Femur (tissue), 1 donor: ENCODE data around the gene NHSL2.
"Not testable (repeated sequence)": the region's sequence is repeated elsewhere in the genome, so short reads cannot be mapped to it uniquely, and the experiment has no call there.

Experiments
- DNase-seq: peaks from one replicate; pipeline ENCODE4 v3.0.0-alpha.2; 2017

NHSL2 gene

DNA sequence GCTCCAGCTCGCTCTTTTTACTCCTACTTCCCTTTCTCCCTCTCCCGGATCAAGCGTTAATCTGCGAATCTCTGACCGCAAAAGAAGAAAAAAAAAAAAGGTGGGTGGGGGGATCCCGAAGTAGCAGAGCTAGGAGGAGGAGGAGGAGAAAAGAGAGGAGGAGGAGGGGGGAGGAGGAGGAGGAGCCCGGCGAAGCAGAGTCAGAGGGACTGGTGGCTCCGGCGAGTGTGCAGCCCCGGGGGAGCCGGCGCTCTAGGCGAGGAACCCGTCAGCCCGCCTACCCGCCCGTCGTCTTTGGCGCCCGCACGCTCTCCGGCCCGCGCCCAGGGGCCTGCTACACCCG is at the start of gene NHSL2:
Gene NHSL2 (plus strand): TSS at position 203 of the 343 bp plus-strand sequence.
- DNase-seq = peak; percentile 32

DNA sequence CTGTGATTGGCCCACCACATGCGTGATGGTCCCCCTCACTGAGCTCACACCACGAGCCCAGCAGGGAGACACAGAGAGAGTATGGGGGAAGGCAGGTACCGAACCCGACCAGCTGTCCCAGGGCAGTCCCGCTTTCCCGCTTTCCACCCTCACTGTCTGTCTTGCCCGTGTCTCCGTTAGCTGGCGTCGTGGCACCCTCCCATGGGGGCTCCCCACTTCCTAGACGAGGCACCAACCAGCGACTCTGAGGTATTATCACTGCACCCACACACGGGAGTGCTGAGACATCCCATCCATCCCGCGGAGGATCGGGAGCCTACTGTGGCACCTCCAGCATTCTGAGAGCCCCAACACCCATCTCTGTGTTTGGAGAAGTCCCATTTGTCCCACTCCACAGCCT is 43.0 kb upstream of the NHSL2 start:
- DNase-seq = no peak

- not testable (repeated sequence) for DNase-seq
These were observed 41.1 kb upstream of the NHSL2 start for GRCh38 chrX:71869566-71869965.

DNA sequence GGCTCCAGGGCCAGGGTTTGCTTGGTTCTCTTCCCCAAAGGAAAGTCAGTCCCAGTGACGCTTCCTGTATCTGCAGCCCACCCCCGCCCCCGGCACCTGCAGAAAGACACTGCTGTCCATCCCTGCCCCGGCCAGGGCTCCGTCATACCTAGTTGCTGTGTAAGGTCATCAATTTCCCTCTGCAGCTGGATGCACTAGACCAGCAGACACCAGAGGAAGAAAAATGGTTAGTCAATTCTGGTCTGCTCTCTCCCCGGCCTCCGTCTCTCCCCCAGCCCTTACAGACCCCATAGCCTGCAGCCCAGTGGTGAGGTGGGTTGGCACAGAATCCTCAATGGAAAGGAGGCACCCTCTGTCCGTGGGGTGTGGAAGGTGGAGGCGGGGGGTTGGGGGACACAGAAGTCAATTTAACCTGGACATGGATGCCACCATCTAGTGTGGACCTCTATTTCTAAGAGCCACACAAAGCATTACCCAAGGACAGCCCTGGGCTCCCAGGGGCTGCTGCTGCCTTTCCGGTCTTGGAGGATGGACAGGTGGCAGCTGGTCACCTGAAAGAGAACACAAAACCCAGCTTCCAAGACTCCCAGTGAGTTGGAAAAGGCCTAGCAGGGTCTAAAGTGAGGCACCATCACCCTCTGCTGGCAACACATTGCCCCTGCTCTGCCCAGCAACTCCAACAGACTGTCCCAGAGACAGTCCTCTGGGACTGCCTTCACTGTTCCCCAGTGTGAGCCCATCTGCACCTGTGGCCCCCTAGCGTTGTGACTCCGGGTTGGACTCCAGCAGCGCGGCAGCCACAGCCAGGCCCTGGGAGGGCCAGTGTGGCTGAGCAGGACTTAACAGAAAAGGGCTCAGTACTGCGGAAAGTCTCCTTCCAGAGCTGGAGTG is 40.2 kb upstream of the NHSL2 start:
- no peak for DNase-seq

DNA sequence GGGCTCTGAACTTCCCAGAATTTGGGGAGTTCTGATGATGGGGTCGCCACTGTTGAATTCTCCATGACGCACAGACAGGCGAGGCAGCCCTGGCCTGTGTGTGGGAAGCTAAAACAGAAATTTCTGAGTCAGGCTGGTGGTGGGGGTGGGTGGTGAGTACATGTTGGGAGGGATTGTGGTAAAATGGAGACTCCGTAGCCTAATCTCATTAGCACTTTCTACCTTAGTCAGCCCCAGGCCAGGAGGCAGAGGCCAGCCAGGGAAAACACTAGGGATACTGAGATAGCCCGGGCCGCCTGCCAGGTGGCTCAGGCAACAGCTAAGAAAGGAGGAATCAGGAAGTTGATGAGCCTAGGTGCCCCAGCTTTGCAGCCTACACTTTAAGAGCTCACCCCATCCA is 39.3 kb upstream of the NHSL2 start:
- no peak for DNase-seq

GRCh38 chrX:71872542-71873458 is 37.8 kb upstream of the NHSL2 start:
- DNase-seq = no peak

- DNase-seq = no peak
These were observed 37.2 kb upstream of the NHSL2 start for GRCh38 chrX:71873459-71873833.

GRCh38 chrX:71876841-71877240 is 33.8 kb upstream of the NHSL2 start:
- DNase-seq = not testable (repeated sequence)

DNA sequence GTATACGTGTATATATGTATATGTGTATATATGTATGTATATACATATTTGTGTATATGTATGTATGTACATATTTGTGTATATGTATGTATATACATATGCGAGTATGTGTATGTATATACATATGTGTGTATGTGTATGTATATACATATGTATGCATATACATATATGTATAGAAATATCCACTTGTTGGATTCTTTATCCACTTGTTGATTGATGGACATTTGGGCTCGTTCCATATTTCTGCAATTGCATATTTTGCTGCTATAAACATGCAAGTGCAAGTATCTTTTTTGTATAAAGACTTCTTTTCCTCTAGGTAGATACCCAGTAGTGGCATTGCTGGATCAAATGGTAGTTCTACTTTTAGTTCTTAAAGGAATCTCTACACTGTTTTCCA is 25.5 kb upstream of the NHSL2 start:
- DNase-seq = no peak

GRCh38 chrX:71895607-71896006 is 15.0 kb upstream of the NHSL2 start:
- no peak for DNase-seq

DNA sequence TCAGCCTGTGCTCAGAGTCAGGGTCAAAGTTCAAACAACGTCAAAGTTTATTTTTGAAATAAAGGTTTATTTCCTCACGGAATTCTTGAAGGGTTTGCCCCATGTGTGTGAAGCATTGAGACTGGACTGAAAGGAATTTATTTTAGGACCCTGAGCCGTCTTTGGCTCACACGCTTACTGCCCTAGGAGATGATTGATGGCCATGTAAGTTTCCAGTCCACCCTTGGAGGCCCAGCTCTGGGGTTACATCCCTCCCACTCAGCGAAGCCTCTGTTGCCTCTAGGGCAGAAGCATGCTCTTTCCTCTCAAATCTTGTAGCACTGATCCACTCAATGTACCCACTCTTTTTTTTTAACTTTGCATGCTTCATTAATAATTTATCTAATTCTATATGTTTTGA is 4.5 kb upstream of the NHSL2 start:
- DNase-seq = no peak

DNA sequence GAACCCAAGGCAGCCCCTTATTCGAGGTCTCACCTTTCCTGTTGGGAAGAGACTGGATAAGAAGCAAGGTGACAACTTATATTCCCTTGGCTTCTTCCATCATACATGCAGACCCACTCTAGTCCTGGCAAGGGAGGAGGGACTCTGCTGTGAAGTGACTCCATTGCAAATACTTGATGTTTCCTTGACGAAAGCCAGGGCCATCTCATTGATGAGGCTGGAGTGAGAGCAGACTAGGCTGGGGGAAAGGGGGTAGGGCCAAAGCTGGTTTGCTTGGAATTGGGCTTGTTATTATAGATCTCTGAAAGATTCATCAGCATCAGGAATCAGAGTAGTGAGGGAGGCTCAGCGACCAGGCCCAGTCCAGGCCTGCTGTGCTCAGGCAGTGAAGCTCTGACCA is 2.3 kb upstream of the NHSL2 start:
- DNase-seq = no peak

GRCh38 chrX:71909956-71910355 is 689 bp upstream of the NHSL2 start:
- no peak for DNase-seq

GRCh38 chrX:71910986-71911730 is 513 bp downstream of the NHSL2 start:
- DNase-seq = peak; percentile 39

GRCh38 chrX:71911731-71912050 is 1.0 kb downstream of the NHSL2 start:
- no peak for DNase-seq

- DNase-seq = peak; percentile 43
These were observed 1.5 kb downstream of the NHSL2 start for GRCh38 chrX:71912156-71912555.

GRCh38 chrX:71913156-71913950 is 2.7 kb downstream of the NHSL2 start:
- DNase-seq = no peak

- DNase-seq = no peak
These were observed 7.1 kb downstream of the NHSL2 start for GRCh38 chrX:71917621-71918343.

GRCh38 chrX:71919431-71919830 is 8.8 kb downstream of the NHSL2 start:
- DNase-seq = no peak

DNA sequence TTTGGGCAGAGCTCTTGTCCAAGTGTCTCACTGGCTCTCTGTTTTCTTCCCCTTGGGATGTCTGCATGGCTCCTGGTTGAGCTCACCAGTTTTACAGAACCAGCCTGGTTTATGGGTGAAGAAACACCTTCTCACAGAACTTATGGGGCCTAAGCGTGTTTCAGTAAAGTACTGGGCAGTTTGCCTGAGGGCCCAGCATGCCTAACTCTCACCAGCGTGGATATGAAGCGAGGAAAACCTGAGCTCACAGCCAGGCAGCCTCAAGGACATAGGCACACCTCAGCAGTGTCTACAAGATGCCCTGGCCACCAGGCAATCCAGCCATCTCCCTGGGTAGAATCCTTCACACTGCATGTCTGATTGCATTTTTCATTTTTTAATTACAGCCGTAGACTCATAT is 9.2 kb downstream of the NHSL2 start:
- DNase-seq = no peak

GRCh38 chrX:71922686-71923085 is 12.0 kb downstream of the NHSL2 start:
- DNase-seq = no peak

GRCh38 chrX:71923516-71923915 is 12.9 kb downstream of the NHSL2 start:
- no peak for DNase-seq
